BE2C (cell line): ENCODE measurements around the gene KCNE4.

Source experiments
- DNase-seq: peaks from one replicate; pipeline ENCODE4 v3.0.0-alpha.2; 2020
- H3K27me3 ChIP-seq: fragments of 250-450 bp; sonication (Bioruptor Pico); 2 replicates; pipeline ENCODE4 v1.5.1; 2020; ENCODE audit warnings: mild to moderate bottlenecking
- H3K36me3 ChIP-seq: fragments of 250-450 bp; sonication (Bioruptor Pico); 2 replicates; pipeline ENCODE4 v1.5.1; 2020; ENCODE audit warnings: mild to moderate bottlenecking
- H3K4me1 ChIP-seq: fragments of 250-450 bp; sonication (Bioruptor Pico); 2 replicates; pipeline ENCODE4 v1.5.1; 2020
- H3K4me3 ChIP-seq: 2 replicates; pipeline ENCODE4 v1.5.1; 2011; ENCODE audit warnings: low read depth, low read length
- H3K9me3 ChIP-seq: fragments of 250-450 bp; sonication (Bioruptor Pico); 2 replicates; pipeline ENCODE4 v1.5.1; 2020
- CTCF ChIP-seq: IDR thresholded peaks from 2 replicates; pipeline ENCODE4 v1.5.1; 2012; ENCODE audit warnings: mild to moderate bottlenecking, low read depth, low read length

The KCNE4 gene

GRCh38 chr2:223065107-223065506 lies 13.1 kb downstream of the KCNE4 start:
- Histone ChIP-seq H3K4me1 (no peaks in the 10 kb centered on the region), H3K4me3 (no peak overlapping the region), H3K36me3 (no peaks in the 10 kb centered on the region), H3K27me3 (no peaks in the 10 kb centered on the region), H3K9me3 (no peaks in the 10 kb centered on the region)
- TF ChIP-seq CTCF: no peak
- DNase-seq: no peak

GRCh38 chr2:223066721-223067120 lies 14.7 kb downstream of the KCNE4 start:
- Histone ChIP-seq H3K4me1 (no peaks in the 10 kb centered on the region), H3K9me3 (no peaks in the 10 kb centered on the region), H3K27me3 (no peaks in the 10 kb centered on the region), H3K36me3 (no peaks in the 10 kb centered on the region), H3K4me3 (no peak overlapping the region)
- no peak for TF ChIP-seq CTCF
- DNase-seq: no peak

GRCh38 chr2:223068071-223068470 lies 16.1 kb downstream of the KCNE4 start:
- Histone ChIP-seq H3K36me3 (no peaks in the 10 kb centered on the region), H3K4me3 (no peak overlapping the region), H3K4me1 (no peaks in the 10 kb centered on the region), H3K27me3 (no peaks in the 10 kb centered on the region), H3K9me3 (no peaks in the 10 kb centered on the region)
- DNase-seq: no peak
- TF ChIP-seq CTCF: no peak

DNA sequence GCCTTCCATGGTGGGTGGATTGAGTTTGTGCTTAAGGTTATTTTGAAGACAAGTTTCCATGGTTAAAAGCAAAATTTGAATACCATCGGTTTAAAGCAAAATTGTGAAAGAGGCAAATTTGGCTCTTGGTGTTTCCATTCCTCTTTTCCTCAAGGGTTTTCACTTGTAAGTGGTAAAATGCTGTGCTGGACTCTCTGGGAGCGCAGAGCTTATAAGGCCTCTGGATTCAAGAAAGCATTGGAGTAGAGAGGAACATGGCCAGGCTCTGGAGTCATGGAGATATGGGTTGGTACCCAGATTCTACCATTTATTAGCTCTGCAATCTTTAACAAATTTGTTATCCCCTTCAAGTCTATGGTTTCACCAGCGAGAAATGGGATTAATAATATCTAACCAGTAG lies 17.5 kb downstream of the KCNE4 start:
- no peaks in the 10 kb centered on the region for H3K36me3 ChIP-seq
- no peaks in the 10 kb centered on the region for H3K9me3 ChIP-seq
- TF ChIP-seq CTCF: no peak
- H3K4me3 ChIP-seq: no peak overlapping the region
- no peak for DNase-seq
- no peaks in the 10 kb centered on the region for H3K27me3 ChIP-seq
- H3K4me1 ChIP-seq: no peaks in the 10 kb centered on the region

- TF ChIP-seq CTCF: no peak
- no peaks in the 10 kb centered on the region for H3K4me1 ChIP-seq
- H3K9me3 ChIP-seq: no peaks in the 10 kb centered on the region
- H3K27me3 ChIP-seq: no peaks in the 10 kb centered on the region
- H3K36me3 ChIP-seq: no peaks in the 10 kb centered on the region
- DNase-seq: no peak
- no peak overlapping the region for H3K4me3 ChIP-seq
These were observed 18.0 kb downstream of the KCNE4 start for GRCh38 chr2:223069988-223070387.

- no peaks in the 10 kb centered on the region for H3K4me1 ChIP-seq
- no peak overlapping the region for H3K4me3 ChIP-seq
- DNase-seq: no peak
- H3K36me3 ChIP-seq: no peaks in the 10 kb centered on the region
- TF ChIP-seq CTCF: no peak
- H3K9me3 ChIP-seq: no peaks in the 10 kb centered on the region
- no peaks in the 10 kb centered on the region for H3K27me3 ChIP-seq
These were observed 19.1 kb downstream of the KCNE4 start for GRCh38 chr2:223071139-223071538.
